Measurements from ENCODE around the gene GLB1L2. TPM values are rescaled to one million over a fixed set of nuclear protein-coding genes. Genes with fewer than 3 reads are reported as not detected.

Gene GLB1L2
- total RNA-seq, 1 experiment from 2014 or later: 27.1 TPM

DNA sequence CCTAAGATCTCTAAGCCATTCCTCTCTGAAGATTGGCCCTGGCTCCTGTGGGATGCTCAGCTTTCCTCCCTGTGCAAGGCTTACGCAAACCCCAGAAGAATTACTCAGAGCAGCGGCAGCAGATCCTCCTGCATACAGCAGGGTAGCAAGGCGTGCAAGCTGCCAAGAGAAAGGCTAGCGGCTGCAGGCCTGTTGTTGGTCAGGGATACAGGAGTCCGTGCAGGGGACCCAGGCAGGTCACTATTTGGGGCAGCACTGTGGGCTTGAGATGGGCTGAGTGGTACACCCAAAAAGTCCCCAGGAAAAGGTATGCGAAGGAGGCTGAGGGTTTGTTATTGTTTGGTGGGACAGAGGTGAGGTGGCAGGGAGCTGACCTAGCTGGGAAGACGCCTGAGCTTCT is 1.5 kb downstream of the GLB1L2 start:
- Histone ChIP-seq H3K36me3 (ENCODE audit: control insufficient read depth in 1 of 2, insufficient read depth in 2 of 2, low read length in 2 of 2) (no peaks in the 10 kb centered on the region), H2AFZ (ENCODE audit: low read depth, low read length, poor library complexity, severe bottlenecking) (no peak overlapping the region), H4K20me1 (ENCODE audit: insufficient read depth) (no peaks in the 10 kb centered on the region), H3K27ac (ENCODE audit: low read depth, low read length) (no peak overlapping the region), H3K9ac (ENCODE audit: low read length) (no peak overlapping the region), H3K27me3 (ENCODE audit: insufficient read depth, low read length) (no peaks in the 10 kb centered on the region), H3K79me2 (ENCODE audit: insufficient read depth, low read length) (0 out of 2 replicates have a peak, but pooled peaks cover 4% of the 10 kb centered on the region), H3K4me2 (ENCODE audit: low read length) (0 out of 2 replicates have a peak overlapping the region, but pooled peaks have one; percentile 93), H3K4me1 (ENCODE audit: control insufficient read depth in 1 of 2, insufficient read depth in 2 of 2, low read length in 2 of 2) (peaks cover 17 to 38% of the 10 kb centered on the region in 2 experiments; a peak in 3 of 4 replicates), H3K9me2 (ENCODE audit: insufficient read depth) (no peaks in the 10 kb centered on the region), H3K9me3 (ENCODE audit: control insufficient read depth in 1 of 2, insufficient read depth in 1 of 2, low read depth in 1 of 2, low read length in 2 of 2) (no peaks in the 10 kb centered on the region), H3K4me3 (replicated peaks in 1 of 2; ENCODE audit: low read depth in 1 of 2, low read length in 2 of 2) (no peak overlapping the region)
- ChIA-PET CTCF (no interaction called here), RAD21 (ENCODE audit: low non-redundant PET in 1 of 2, low total read pairs in 2 of 2, uncharacterized antibody in 2 of 2, unreplicated experiment in 2 of 2) (no interaction called here), POLR2A (no interaction called here)
- TF ChIP-seq, protein P1, sequence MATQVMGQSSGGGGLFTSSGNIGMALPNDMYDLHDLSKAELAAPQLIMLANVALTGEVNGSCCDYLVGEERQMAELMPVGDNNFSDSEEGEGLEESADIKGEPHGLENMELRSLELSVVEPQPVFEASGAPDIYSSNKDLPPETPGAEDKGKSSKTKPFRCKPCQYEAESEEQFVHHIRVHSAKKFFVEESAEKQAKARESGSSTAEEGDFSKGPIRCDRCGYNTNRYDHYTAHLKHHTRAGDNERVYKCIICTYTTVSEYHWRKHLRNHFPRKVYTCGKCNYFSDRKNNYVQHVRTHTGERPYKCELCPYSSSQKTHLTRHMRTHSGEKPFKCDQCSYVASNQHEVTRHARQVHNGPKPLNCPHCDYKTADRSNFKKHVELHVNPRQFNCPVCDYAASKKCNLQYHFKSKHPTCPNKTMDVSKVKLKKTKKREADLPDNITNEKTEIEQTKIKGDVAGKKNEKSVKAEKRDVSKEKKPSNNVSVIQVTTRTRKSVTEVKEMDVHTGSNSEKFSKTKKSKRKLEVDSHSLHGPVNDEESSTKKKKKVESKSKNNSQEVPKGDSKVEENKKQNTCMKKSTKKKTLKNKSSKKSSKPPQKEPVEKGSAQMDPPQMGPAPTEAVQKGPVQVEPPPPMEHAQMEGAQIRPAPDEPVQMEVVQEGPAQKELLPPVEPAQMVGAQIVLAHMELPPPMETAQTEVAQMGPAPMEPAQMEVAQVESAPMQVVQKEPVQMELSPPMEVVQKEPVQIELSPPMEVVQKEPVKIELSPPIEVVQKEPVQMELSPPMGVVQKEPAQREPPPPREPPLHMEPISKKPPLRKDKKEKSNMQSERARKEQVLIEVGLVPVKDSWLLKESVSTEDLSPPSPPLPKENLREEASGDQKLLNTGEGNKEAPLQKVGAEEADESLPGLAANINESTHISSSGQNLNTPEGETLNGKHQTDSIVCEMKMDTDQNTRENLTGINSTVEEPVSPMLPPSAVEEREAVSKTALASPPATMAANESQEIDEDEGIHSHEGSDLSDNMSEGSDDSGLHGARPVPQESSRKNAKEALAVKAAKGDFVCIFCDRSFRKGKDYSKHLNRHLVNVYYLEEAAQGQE (IDR thresholded peaks at IDR 0.05; ENCODE audit: low read depth): no peak
- TF ChIP-seq CBX3 (IDR thresholded peaks at IDR 0.05; ENCODE audit: low read depth) (no peak), ZBTB33 (IDR thresholded peaks at IDR 0.05; ENCODE audit: extremely low read depth, insufficient replicate concordance, low read length) (no peak), EZH2 (IDR thresholded peaks at IDR 0.05) (no peak), SP1 (IDR thresholded peaks at IDR 0.05; ENCODE audit: low read depth) (no peak), ELF1 (IDR thresholded peaks at IDR 0.05; ENCODE audit: borderline replicate concordance, low read depth) (no peak), EGR1 (IDR thresholded peaks at IDR 0.05; ENCODE audit: low read depth) (no peak), RAD21 (IDR thresholded peaks at IDR 0.05; ENCODE audit: low read depth) (no peak), POLR2A (IDR thresholded peaks at IDR 0.05; ENCODE audit: borderline replicate concordance, extremely low read depth, insufficient read depth, insufficient read length) (no peak), JUND (IDR thresholded peaks at IDR 0.05) (no peak)
- no peak for ATAC-seq
- no TSS peak for BruUV-seq (replicated peaks)
- no peak for DNase-seq (ENCODE audit: low read depth, low spot score)
- intact Hi-C loops (cut with micrococcal nuclease): loop anchor here (2.0 to 10.0 kb wide), 2 partner anchors 109 to 321 kb away; partner anchors contain the start of gene VPS26B

All from HCT116 (cell line).